WERI-Rb-1 (cell line): ENCODE results near the gene NPAS3.

ENCODE experiments used
- DNase-seq: peaks from one replicate; pipeline ENCODE4 v3.0.0-alpha.2; 2020
- H3K27ac ChIP-seq: fragments of 250-450 bp; sonication (Bioruptor Pico); 2 replicates; pipeline ENCODE4 v1.5.1; 2020; ENCODE audit warnings: mild to moderate bottlenecking, moderate library complexity
- H3K27me3 ChIP-seq: fragments of 250-450 bp; sonication (Bioruptor Pico); 2 replicates; pipeline ENCODE4 v1.5.1; 2021; ENCODE audit warnings: mild to moderate bottlenecking, low read depth, moderate library complexity; ENCODE audit not compliant: insufficient read depth, severe bottlenecking
- H3K36me3 ChIP-seq: fragments of 250-450 bp; sonication (Bioruptor Pico); 2 replicates; pipeline ENCODE4 v1.5.1; 2020; ENCODE audit warnings: mild to moderate bottlenecking, moderate library complexity
- H3K4me3 ChIP-seq: 2 replicates; pipeline ENCODE4 v1.5.1; 2011; ENCODE audit warnings: low read depth, mild to moderate bottlenecking, control low read depth, low read length
- H3K9me3 ChIP-seq: fragments of 250-450 bp; sonication (Bioruptor Pico); 2 replicates; pipeline ENCODE4 v1.5.1; 2021; ENCODE audit warnings: mild to moderate bottlenecking, moderate library complexity; ENCODE audit not compliant: severe bottlenecking
- CTCF ChIP-seq: IDR thresholded peaks from 2 replicates; pipeline ENCODE4 v1.5.1; 2011; ENCODE audit warnings: low read depth, mild to moderate bottlenecking, control low read depth, inconsistent platforms, low read length

Gene NPAS3

DNA sequence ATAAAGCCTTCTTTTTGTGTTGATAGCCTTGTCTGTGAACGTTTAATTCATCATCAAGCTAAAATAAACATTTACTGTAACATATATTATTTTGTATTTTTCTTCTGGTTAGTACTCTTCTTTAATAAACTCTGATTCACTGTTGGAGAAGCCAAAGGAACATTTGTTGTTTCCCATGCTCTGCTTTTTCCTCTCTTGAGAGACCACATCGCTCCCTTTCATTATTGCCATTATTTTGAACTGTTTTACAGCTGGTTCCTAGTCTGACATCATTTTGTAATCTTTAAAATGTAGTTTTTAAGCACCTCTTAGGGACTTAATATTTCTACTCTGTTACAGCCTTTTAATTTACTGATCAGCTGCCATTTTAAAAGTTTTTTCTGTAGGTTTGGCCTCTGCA is 301.8 kb downstream of the NPAS3 start:
- no peak for DNase-seq
- Histone ChIP-seq H3K4me3 (no peak overlapping the region), H3K27ac (no peak overlapping the region), H3K27me3 (no peaks in the 10 kb centered on the region), H3K36me3 (no peaks in the 10 kb centered on the region), H3K9me3 (no peaks in the 10 kb centered on the region)
- TF ChIP-seq CTCF = no peak

DNA sequence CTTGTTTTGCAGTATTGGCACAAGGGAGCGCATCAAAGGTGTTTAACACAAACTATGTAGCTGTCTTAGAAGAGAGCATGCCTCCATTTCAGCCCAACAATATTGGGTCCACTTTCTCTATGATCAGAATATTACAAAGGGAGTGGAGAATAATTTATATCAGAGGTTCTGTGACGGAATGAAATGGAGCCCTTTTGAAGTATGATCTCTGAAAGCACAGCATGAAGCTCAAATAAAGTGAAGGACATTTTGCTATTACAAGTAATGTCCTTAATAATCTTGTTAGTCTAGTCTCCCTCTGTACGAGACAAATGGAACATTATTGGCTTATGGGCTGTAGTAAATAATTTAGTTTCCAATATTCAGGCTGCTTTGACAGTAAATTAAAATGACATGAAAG is 302.7 kb downstream of the NPAS3 start:
- DNase-seq = no peak
- no peak for TF ChIP-seq CTCF
- H3K36me3 ChIP-seq = no peaks in the 10 kb centered on the region

GRCh38 chr14:33249233-33249820 is 310.6 kb downstream of the NPAS3 start:
- Histone ChIP-seq H3K4me3 (no peak overlapping the region), H3K9me3 (no peaks in the 10 kb centered on the region), H3K27me3 (no peaks in the 10 kb centered on the region), H3K36me3 (no peaks in the 10 kb centered on the region), H3K27ac (no peak overlapping the region)
- no peak for TF ChIP-seq CTCF
- no peak for DNase-seq

More for the DNA sequence above, 302.7 kb downstream of the NPAS3 start:
- Histone ChIP-seq H3K27me3 (no peaks in the 10 kb centered on the region), H3K4me3 (no peak overlapping the region), H3K27ac (no peak overlapping the region), H3K9me3 (no peaks in the 10 kb centered on the region)

GRCh38 chr14:33250963-33251362 is 312.3 kb downstream of the NPAS3 start:
- no peak for DNase-seq

GRCh38 chr14:33254342-33254741 is 315.7 kb downstream of the NPAS3 start:
- H3K27ac ChIP-seq = no peak overlapping the region
- H3K36me3 ChIP-seq = no peaks in the 10 kb centered on the region
- DNase-seq = no peak
- H3K9me3 ChIP-seq = no peaks in the 10 kb centered on the region
- no peak for TF ChIP-seq CTCF
- H3K27me3 ChIP-seq = no peaks in the 10 kb centered on the region
- no peak overlapping the region for H3K4me3 ChIP-seq

More at GRCh38 chr14:33250963-33251362, 312.3 kb downstream of the NPAS3 start:
- Histone ChIP-seq H3K4me3 (no peak overlapping the region), H3K36me3 (no peaks in the 10 kb centered on the region), H3K9me3 (no peaks in the 10 kb centered on the region), H3K27ac (no peak overlapping the region), H3K27me3 (no peaks in the 10 kb centered on the region)
- no peak for TF ChIP-seq CTCF

- Histone ChIP-seq H3K9me3 (no peaks in the 10 kb centered on the region), H3K27me3 (no peaks in the 10 kb centered on the region), H3K4me3 (no peak overlapping the region), H3K27ac (no peak overlapping the region), H3K36me3 (no peaks in the 10 kb centered on the region)
- no peak for TF ChIP-seq CTCF
- DNase-seq = no peak
Measured at GRCh38 chr14:33254861-33255395, 316.2 kb downstream of the NPAS3 start.
